ENCODE results near the gene KRTAP1-1. TPM values are rescaled to one million over a fixed set of nuclear protein-coding genes. Genes with fewer than 3 reads are reported as not detected.
"Not testable (repeated sequence)": the region's sequence is repeated elsewhere in the genome, so short reads cannot be mapped to it uniquely, and the experiment has no call there.

KRTAP1-1 gene
- polyA plus RNA-seq, 5 donors, result not detected

DNA sequence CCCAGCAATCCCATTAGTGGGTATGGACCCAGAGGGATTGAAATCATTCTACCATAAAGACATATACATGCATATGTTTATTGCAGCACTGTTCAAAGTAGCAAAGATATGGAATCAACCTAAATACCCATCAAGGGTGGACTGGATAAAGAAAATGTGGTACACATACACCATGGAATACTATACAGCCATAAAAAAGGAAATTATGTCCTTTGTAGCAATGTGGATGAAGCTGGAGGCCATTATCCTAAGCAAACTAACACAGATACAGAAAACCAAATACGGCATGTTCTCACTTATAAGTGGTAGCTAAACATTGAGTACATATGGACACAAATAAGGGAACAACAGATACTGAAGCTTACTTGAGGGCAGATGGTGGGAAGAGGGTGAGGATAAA is 16.3 kb upstream of the KRTAP1-1 start:
- DNase-seq, result no peak

DNA sequence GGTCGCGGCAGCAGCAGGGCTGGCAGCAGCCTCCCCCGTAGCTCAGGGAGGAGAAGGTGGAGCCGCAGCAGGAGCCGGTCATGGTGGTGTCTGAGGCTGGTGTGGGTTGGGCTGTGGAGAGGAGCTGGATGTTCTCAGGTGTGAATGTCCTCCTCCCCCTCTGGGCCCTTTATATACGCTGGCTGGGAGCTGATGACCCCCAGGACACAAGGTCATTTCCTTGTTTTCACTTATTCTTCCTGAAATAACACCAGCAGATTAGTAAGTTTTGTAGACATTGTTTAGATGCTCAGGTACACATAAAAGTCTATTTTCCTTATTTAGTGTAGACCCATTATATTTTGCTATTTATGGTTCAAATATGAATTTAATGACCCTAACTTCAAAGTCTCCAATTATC is 13.9 kb upstream of the KRTAP1-1 start, which contains the start of gene KRTAP2-2:
TSS of gene KRTAP2-2 (minus strand) at position 101 of the 400 bp plus-strand sequence. CDS start at position 82, 19 bp downstream.
- not testable (repeated sequence) for DNase-seq

DNA sequence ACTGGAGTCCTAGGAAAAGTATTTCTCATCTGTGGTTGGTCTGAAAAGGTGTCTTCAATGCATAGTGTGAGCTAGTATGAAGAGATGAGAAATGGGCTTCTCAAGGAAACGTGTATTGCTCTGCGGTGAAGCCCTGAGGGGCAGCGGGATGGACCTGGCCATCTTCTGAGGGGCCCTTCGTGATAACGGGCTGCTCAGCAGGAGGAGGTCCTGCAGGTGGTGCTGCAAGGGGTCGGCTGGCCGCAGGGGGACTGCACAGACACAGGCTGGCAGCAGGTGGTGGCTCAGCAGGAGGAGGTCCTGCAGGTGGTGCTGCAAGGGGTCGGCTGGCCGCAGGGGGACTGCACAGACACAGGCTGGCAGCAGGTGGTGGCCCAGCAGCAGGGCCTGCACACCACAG is 13.3 kb upstream of the KRTAP1-1 start:
- DNase-seq, result not testable (repeated sequence)

DNA sequence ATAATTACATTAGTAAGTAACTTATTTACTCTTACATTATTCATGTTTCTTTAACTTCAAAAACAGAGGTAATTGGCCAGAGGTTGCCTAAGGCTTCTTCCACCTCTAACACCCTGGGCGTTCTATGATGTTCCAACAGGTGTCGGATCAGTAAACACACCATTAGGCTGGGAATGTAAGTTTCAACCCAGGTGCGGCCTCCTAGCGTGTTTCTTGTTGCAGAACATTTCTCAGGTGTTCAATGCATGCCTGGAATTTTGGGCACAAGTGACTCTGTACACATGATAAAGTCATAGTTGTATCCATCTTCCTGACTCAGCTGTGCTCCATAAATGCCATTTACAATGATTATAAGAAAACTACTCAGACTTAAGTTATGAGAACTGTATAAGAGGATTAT is 12.8 kb upstream of the KRTAP1-1 start:
- DNase-seq, result no peak

DNA sequence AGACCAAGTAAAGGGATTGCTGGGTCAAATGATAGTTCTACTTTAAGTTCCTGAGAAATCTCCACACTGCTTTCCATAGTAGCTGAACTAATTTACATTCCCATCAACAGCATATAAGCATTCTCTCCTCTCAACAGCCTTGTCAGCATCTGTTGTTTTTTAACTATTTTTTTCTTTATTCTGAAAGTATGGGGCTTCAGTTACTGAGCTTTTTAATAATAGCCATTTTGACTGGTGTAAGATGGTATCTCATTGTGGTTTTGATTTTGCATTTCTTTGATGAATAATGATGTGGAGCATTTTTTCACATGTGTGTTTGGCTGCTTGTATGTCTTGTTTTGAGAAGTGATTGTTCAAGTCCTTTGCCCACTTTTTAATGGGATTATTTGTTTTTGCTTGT is 11.3 kb upstream of the KRTAP1-1 start:
- DNase-seq, result no peak

DNA sequence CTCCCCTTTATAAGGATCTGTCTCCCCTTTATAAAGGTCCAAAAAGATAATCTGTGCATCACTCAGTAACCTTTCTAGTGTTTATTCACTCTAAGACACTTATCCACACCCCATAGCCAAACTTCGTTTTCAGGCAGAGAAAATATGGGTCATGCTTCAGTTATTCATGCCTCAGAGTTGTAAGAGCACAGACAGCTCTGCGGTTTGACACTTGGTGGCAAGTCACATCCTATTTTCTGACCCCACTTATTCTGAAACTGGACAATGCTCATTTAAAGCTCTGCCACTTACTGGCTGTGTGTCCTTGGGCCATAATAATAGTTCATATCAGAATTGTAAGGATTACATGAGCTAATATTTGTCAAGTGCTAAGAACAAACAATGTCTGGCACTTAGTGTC is 7.9 kb upstream of the KRTAP1-1 start:
- DNase-seq, result no peak

DNA sequence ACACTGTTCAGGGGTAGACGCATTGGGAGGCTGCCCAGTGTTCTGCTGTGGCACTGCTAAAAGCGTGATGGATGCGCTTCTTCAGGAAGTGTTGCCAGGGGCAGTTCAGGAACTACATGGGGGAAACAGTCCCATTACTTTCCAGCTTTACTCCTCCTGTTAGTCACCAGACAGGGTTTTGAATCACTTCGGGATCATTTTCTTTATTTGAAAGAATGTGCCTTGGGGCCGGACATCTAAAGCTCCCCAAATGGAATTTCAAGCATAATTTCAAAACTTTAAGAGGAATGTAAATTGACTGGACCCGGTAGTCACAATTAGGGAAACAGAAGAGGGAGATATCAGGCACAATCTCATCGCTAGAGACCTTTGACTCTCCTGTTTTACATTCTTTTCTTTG is 7.2 kb upstream of the KRTAP1-1 start:
- no peak for DNase-seq

DNA sequence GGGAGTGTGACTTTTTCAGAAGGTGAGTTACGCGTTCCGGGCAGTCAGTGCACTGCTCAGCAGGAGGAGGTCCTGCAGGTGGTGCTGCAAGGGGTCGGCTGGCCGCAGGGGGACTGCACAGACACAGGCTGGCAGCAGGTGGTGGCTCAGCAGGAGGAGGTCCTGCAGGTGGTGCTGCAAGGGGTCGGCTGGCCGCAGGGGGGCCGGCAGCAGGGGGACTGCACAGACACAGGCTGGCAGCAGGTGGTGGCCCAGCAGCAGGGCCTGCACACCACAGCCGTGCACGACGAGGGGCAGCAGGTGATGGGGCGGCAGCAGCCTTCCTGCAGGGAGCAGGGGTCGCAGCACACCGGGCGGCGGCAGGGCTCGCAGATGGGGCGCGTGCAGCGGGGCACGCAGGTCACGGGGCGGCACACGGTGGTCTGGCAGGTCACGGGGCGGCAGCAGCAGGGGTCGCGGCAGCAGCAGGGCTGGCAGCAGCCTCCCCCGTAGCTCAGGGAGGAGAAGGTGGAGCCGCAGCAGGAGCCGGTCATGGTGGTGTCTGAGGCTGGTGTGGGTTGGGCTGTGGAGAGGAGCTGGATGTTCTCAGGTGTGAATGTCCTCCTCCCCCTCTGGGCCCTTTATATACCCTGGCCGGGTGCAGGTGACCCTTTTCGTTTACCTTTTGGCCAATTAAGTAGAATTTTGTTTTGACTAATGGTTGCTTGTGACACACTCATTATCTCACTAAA is 5.7 kb upstream of the KRTAP1-1 start, which contains the start of gene KRTAP2-1:
TSS of gene KRTAP2-1 (minus strand) at position 582 of the 731 bp plus-strand sequence. CDS start at position 533, 49 bp downstream.
- not testable (repeated sequence) for DNase-seq

DNA sequence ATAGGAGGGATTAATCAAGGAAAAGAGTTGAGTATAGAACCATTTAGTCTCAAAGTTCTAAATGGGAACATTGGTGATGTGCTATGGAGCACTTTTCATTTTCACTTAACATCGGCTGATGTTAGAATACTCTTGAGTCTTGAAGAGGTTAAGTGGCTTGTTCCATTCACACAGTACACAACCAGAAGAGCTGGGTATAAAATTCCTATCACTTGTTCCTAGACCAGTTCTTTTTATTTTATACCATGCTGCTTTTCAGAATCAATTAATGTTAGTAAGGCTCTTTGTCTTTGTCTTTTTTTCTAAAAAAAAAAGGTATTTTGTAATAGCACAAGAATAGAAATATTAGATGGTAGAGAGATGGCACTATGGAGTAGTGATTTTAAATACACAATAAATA is 1.7 kb upstream of the KRTAP1-1 start:
- DNase-seq, result no peak

DNA sequence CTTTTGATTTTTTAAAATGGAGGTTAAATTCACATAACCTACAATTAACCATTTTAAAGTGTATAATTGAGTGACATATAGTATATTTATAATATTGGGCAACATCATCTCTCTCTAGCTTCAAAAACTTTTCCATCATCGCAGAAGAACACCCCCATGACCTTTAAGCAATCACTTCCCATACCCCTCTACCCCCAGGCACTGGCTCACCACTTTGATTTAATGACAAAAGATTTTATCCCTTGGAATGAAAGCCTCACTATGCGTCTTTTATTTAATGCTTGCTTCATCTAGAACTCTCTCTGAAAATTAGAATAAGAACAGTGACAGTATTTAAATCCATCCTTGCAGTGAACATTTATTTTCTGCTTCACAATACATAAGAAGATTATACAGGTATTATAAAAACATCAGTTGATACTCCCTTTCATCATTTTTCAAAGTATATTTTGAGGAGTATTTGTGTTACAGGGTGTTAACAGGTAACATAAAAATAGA is 3.3 kb downstream of the KRTAP1-1 start:
- no peak for DNase-seq

DNA sequence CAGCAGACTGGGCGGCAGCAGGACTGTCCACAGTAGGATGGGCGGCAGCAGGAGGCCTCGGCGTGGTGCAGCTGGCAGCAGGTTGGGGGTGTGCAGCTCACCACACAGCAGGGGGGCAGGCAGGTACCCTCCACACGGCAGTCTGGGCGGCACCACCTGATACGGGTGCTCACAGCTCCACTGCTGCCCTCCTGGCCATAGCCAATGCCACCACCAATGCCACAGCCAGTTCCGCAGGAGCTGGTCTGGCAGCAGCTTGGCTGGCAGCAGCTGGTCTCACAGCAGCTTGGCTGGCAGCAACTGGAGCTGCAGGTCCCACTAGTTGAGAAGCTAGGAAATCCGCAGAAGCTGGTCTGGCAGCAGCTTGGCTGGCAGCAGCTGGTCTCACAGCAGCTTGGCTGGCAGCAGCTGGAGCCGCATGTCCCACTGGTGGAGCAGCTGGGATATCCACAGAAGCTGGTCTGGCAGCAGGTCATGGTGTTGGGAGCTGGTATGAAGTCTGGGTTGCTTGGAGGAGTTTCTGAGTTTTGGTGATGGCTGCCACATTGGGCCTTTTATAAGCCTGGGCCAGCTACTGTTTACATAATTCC is 6.8 kb downstream of the KRTAP1-1 start, which contains the start of gene KRTAP1-3:
TSS of gene KRTAP1-3 (minus strand) at position 529 of the 590 bp plus-strand sequence. CDS start at position 476, 53 bp downstream.
- not testable (repeated sequence) for DNase-seq

DNA sequence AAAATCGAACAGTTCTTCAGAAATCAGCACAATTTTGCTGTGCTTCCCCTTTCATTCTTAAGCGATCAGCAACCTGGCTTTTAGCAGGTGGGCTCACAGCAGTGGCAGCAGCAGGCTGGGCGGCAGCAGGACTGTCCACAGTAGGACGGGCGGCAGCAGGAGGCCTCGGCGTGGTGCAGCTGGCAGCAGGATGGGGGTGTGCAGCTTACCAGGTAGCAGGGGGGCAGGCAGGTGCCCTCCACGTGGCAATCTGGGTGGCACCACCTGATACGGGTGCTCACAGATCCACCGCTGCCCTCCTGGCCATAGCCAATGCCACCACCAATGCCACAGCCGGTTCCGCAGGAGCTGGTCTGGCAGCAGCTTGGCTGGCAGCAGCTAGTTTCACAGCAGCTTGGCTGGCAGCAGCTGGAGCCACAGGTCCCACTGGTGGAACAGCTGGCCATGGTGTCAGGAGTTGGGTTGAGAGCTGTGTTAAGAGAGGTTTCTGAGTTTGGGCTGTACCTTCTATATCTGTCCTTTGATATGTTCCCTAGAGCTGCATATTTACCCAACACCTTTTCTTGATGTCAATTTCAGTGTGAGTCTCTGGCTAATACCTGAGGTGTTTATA is 11.5 kb downstream of the KRTAP1-1 start, which contains the start of gene KRTAP1-4:
TSS of gene KRTAP1-4 (minus strand) at position 563 of the 613 bp plus-strand sequence. CDS start at position 446, 117 bp downstream.
- DNase-seq, result no peak

DNA sequence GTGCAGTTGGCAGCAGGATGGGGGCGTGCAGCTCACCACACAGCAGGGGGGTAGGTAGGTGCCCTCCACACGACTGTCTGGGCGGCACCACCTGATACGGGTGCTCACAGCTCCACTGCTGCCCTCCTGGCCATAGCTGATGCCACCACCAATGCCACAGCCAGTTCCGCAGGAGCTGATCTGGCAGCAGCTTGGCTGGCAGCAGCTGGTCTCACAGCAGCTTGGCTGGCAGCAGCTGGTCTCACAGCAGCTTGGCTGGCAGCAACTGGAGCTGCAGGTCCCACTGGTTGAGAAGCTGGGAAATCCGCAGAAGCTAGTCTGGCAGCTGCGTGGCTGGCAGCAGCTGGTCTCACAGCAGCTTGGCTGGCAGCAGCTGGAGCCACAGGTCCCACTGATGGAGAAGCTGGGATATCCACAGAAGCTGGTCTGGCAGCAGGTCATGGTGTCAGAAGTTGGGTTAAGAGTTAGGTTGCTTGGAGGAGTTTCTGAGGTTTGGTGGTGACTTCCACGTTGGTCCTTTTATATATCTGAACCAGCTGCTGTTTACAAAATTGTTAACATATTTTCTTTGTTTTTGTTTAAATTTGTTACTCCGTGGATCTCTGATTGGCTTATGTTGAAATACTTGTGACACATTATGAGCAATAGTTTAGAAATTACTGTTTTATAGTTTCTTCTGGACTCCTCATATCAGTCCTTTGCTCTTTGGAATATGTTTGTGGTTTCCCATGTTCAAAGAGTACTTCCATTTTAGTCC is 14.4 kb downstream of the KRTAP1-1 start, which contains the start of gene KRTAP1-5:
TSS of gene KRTAP1-5 (minus strand) at position 494 of the 757 bp plus-strand sequence. CDS start at position 441, 53 bp downstream.
- no peak for DNase-seq

DNA sequence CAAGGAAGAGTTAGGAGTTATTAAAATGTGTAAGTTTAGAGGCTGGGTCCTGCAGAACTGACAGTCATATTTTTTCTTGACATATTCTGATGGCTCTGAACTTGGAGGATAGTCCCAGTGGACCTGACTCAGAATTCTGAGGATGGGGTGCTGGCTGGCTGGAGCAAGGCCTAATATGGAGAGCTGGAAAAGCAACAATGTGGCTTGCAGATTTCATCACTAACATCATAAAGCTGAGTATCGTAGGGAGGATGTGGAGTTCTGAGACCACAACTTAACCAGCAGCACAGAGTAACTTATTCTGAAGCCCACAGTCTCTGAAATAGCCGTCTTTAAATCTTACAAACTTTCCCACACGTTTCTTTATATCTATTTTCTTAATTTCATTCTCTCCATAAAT is 16.6 kb downstream of the KRTAP1-1 start:
- no peak for DNase-seq

DNA sequence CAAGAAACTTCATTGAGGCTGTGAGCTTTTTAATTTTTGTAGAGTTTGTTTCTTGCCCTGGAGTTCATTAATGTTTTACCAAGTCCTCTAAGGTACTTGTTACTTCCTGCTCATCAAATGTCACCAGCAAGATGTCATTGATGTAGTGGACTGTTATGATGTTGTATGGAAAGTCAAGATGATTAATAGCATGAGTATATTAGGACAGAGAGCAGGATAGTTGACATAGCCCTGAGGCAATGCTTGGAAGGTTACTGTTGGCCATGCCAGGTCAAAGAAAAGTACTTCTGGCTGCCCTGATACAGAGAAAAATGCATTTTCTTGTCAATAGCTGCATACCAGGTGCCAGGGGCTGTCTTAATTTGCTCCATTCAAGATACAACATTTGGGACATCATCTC is 20.9 kb downstream of the KRTAP1-1 start:
- no peak for DNase-seq

DNA sequence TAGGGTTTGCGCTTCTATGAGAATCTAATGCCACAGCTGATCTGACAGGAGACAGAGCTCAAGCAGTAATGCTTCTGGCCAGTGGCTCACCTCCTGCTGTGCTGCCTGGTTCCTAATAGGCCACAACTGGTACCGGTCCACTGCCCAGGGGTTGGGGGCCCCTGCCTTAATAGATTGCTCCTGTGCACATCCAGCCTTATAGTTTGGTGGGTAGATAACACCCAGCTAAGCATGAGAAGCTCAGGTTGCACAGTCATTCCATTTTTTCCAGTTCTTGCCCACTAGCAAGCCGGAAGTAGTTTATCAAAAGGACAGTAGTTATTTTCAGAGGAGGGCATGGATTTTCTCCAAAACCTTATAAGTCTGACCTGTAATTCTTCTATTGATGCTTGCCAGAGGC is 21.8 kb downstream of the KRTAP1-1 start:
- no peak for DNase-seq

DNA sequence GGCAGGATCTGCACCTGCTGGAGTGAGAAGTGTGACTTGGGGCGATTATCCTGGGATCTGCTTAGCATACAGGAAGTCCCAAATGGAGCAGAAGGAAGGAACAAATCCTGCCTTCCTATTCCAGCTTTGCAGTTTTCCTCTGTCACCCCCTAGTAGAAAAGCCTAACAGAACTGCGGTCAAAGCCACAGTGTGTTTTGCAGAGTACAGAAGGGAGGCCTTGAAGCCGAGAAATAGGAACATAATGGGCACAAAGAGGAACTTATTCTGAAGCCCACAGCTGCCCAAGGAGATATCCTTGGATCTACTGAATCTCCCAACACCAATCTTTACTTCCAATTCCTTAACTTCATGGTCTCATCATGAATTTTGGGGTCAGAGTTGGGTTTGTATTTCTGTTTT is 22.7 kb downstream of the KRTAP1-1 start:
- no peak for DNase-seq

DNA sequence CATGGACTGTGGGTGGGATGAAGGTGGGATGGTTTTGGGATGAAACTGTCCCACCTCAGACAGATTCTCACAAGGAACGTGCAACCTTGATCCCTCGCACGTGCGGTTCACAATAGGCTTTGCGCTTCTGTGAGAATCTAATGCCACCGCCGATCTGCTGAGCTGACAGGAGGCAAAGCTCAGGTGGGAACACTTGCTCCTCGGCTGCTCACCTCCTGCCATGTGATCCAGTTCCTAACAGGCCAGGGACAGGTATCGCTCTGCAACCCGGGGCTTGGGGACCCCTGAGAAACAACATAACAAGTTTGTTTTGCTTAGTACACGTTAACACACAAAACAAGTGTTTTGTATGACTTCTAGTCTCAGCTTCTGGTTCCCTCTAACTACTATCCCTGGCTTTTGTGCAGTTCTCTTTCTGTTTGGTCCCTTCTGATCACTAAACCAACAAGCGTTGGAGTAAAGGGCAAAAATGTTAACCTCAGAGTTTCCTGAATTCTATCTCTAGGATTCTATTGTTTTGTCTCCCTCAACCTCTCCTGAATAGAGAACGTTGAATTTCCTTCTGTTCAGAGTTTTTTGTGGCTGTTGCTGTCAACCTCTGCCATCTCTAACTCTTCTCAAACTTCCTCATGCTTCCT is 24.6 kb downstream of the KRTAP1-1 start:
- no peak for DNase-seq

DNA sequence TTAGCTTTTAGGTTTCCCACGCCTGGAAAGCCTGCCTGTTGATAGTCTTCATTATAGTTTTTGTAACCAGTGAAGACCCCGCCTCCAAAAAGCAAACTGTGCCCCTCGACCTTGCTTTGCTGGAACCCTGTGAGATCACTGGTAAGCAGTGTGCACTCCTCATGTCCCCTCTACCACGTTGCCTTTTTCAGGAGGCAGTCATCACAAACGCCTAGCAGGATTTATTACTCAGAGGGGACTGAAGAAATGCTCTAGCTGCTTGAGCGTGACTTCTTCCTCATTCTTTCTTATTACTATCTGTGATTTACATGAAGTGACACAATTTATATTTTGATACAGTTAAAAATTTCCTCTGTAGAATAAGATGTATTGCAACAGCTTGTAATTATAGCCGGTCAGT is 25.8 kb downstream of the KRTAP1-1 start:
- no peak for DNase-seq

DNA sequence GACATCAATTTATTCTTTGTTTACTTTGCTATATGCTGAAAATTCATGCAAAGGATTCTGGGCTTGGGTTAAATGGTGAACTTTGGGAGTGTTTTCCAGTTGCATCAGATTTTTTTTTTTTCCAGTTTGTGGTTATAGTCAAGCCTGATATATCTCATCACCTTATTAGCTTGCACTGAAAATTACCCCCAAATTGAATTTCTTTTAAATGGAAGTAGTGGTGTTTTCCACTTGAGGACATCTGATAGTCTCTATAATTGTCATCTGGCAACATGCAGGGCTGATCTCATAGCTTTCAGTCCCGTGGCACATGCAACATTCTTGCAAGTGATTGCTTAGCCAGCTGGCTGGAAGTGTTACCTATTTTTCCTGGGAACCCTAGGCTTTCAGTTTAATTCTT is 27.6 kb downstream of the KRTAP1-1 start:
- DNase-seq, result no peak

DNA sequence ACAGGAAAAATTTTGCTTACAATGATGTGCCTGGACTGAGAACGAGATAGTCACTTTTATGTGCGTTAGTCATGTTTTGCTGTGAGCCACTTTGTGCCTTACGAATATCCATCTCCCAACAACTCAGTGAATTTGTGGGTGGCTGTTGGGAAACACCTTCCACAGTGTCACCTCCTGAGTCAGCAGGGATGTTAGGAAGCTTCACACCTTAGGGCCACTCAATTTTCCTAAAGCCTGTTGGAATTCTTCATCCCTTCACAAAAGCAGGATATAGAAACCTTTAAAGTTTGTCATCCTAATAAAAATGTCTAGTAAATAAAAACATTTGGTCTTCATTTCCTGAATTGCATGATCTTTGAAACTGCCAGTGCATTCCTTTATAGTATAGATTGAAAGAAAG is 28.1 kb downstream of the KRTAP1-1 start:
- no peak for DNase-seq
